ENCODE data around the gene TXNIP. TPM values are rescaled to one million over a fixed set of nuclear protein-coding genes. Genes with fewer than 3 reads are reported as not detected.

The TXNIP gene
- total RNA-seq, 1 experiment from 2014 or later = 2.5 TPM

- Histone ChIP-seq H3K9ac (ENCODE audit: low read length) (peak overlapping the region; percentile 66), H3K4me3 (replicated peaks in 1 of 2; ENCODE audit: low read depth in 1 of 2, low read length in 2 of 2) (peak overlapping the region; percentile 46 to 57), H3K9me2 (ENCODE audit: insufficient read depth) (no peaks in the 10 kb centered on the region), H3K4me2 (ENCODE audit: low read length) (peak overlapping the region; percentile 92), H4K20me1 (ENCODE audit: insufficient read depth) (no peaks in the 10 kb centered on the region), H3K36me3 (ENCODE audit: control insufficient read depth in 1 of 2, insufficient read depth in 2 of 2, low read length in 2 of 2) (no peaks in the 10 kb centered on the region), H3K27me3 (ENCODE audit: insufficient read depth, low read length) (no peaks in the 10 kb centered on the region), H2AFZ (ENCODE audit: low read depth, low read length, poor library complexity, severe bottlenecking) (peak overlapping the region; percentile 100), H3K9me3 (ENCODE audit: control insufficient read depth in 1 of 2, insufficient read depth in 1 of 2, low read depth in 1 of 2, low read length in 2 of 2) (no peaks in the 10 kb centered on the region), H3K27ac (ENCODE audit: low read depth, low read length) (peak overlapping the region; percentile 67), H3K4me1 (ENCODE audit: control insufficient read depth in 1 of 2, insufficient read depth in 2 of 2, low read length in 2 of 2) (peaks cover 15 to 48% of the 10 kb centered on the region in 2 experiments), H3K79me2 (ENCODE audit: insufficient read depth, low read length) (no peaks in the 10 kb centered on the region)
- ChIA-PET RAD21 (ENCODE audit: low non-redundant PET in 1 of 2, low total read pairs in 2 of 2, uncharacterized antibody in 2 of 2, unreplicated experiment in 2 of 2) (interaction anchor here in 1 of 2 experiments (1.6 kb wide), 1 partner anchor 145 kb away, joined by 4 read pairs; no protein-coding TSS in a partner anchor), POLR2A (interaction anchor here (0.6 to 7.8 kb wide), 7 partner anchors 8 to 110 kb away, joined by 3 to 215 read pairs (median 4); partner anchors contain the start of gene RBM8A), CTCF (interaction anchor here (1.6 to 2.6 kb wide), 2 partner anchors 30 to 145 kb away, joined by 6 to 10 read pairs; no protein-coding TSS in a partner anchor)
- no TSS peak for BruUV-seq (replicated peaks)
- peak; percentile 39 for ATAC-seq
- peak; percentile 75 for DNase-seq (ENCODE audit: low read depth, low spot score)
- intact Hi-C loops (cut with micrococcal nuclease) = no loop called here
- peak; percentile 71 for TF ChIP-seq MAX (IDR thresholded peaks at IDR 0.05)
- TF ChIP-seq SRF (IDR thresholded peaks at IDR 0.05; ENCODE audit: low read depth) = no peak
- peak; percentile 99 for TF ChIP-seq ATF3 (IDR thresholded peaks at IDR 0.05)
- TF ChIP-seq CBX3 (IDR thresholded peaks at IDR 0.05; ENCODE audit: low read depth) = peak; percentile 86; the same call in 1 of the 2 replicates
- TF ChIP-seq POLR2A (IDR thresholded peaks at IDR 0.05; ENCODE audit: borderline replicate concordance, extremely low read depth, insufficient read depth, insufficient read length) = no peak
- no peak for TF ChIP-seq EZH2phosphoT487 (IDR thresholded peaks at IDR 0.05; ENCODE audit: borderline replicate concordance)
- TF ChIP-seq SIN3A (IDR thresholded peaks at IDR 0.05; ENCODE audit: low read depth) = peak; percentile 42; the same call in 1 of the 2 replicates
- TF ChIP-seq ELF1 (IDR thresholded peaks at IDR 0.05; ENCODE audit: borderline replicate concordance, low read depth) = no peak
- TF ChIP-seq EGR1 (IDR thresholded peaks at IDR 0.05; ENCODE audit: low read depth) = peak; percentile 35; the same call in 1 of the 2 replicates
- no peak for TF ChIP-seq REST (IDR thresholded peaks at IDR 0.05; ENCODE audit: low read depth)
- peak; percentile 15; the same call in 1 of the 2 replicates for TF ChIP-seq SP1 (IDR thresholded peaks at IDR 0.05; ENCODE audit: low read depth)
- TF ChIP-seq CTCF (IDR thresholded peaks at IDR 0.05 in 2 of 3, conservative IDR thresholded peaks at IDR 0.05 in 1 of 3; ENCODE audit: borderline replicate concordance in 1 of 3, insufficient read depth in 1 of 3, low read depth in 2 of 3, low read length in 2 of 3) = no peak
- TF ChIP-seq POLR2AphosphoS5 (IDR thresholded peaks at IDR 0.05; ENCODE audit: low read depth, low read length) = no peak
Observed at GRCh38 chr1:146036965-146037646, 40.7 kb upstream of the TXNIP start.
